Mucosa of descending colon (tissue), 3 donors: ENCODE results near the gene NUDCD2. TPM values are rescaled to one million over a fixed set of nuclear protein-coding genes. Genes with fewer than 3 reads are reported as not detected.

ENCODE experiments used
- ATAC-seq: fragments of 200-7000 bp; cut with Tn5 transposase; one replicate; pipeline ENCODE4 v1.9.1; 2020; ENCODE audit warnings: mild to moderate bottlenecking, moderate library complexity
- DNase-seq, 3 donors: peaks; one replicate each; pipeline ENCODE4 v3.0.0-alpha.2; 2020
- H3K36me3 ChIP-seq: fragments of 200-600 bp; one replicate; pipeline ENCODE4 v1.8.0; 2021; ENCODE audit warnings: low read depth, mild to moderate bottlenecking
- H3K4me1 ChIP-seq: fragments of 200-600 bp; one replicate; pipeline ENCODE4 v1.8.0; 2021; ENCODE audit warnings: low read depth, mild to moderate bottlenecking
- H3K4me3 ChIP-seq: fragments of 200-600 bp; one replicate; pipeline ENCODE4 v1.8.0; 2021; ENCODE audit warnings: mild to moderate bottlenecking
- H3K9me3 ChIP-seq: fragments of 200-600 bp; one replicate; pipeline ENCODE4 v1.8.0; 2021; ENCODE audit warnings: mild to moderate bottlenecking
- intact Hi-C, 2 donors: fragments of 100-400 bp; cut with DNase I in 1 of 2; cut with micrococcal nuclease in 1 of 2; formaldehyde crosslinking; loops; one replicate each; pipeline versions ENCODE4 v1.11.0 to v1.11.1; 2022; cut with DNase I, micrococcal nuclease
- total RNA-seq, 3 donors: library from RNA; stranded (reverse); fragmentation: NEBNext Ultra II Directional in 2 of 3; extraction: Animal tissue kit (Norgen Biotek cat#: 25700) in 2 of 3; gene quantifications; one replicate each; pipeline versions ENCODE4 v1.2.1 to v1.2.4, GENCODE V29; 2021 to 2023
- TF ChIP-seq, protein P1 (sequence below): fragments of 200-600 bp; IDR thresholded peaks from one replicate; pipeline ENCODE4 v1.8.0; 2022; ENCODE audit warnings: antibody characterized with exemption, mild to moderate bottlenecking
- donor health status: DM: no; HTN: no; CAD: no; lungs with moderate emphysema.
- donor health status: DM: no; HTN: no; CAD: no.
- donor health status: DM: no; HTN: yes; CAD: no.

Gene NUDCD2
- total RNA-seq, 3 donors from 2014 or later: 17.5 to 24.1 (median 21.7) TPM

DNA sequence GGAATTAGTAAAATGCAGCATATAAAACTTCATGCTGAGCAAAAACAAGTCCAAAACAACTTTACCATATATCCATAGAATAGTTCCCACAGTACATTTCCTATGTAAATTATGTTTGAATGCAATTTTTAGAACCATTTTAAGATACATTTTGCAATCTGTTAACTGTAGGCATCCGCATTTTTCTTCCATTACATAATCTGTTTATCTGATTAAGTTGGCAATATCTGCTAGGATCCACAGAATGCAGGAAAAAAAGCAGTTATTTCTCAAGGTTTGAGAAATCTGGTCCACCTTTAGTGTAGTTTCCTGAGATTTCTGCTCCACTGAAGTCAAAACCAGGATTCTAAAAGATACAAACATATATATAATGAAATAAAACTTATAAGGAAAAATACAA is 6.2 kb downstream of the NUDCD2 start:
- TF ChIP-seq, protein P1, sequence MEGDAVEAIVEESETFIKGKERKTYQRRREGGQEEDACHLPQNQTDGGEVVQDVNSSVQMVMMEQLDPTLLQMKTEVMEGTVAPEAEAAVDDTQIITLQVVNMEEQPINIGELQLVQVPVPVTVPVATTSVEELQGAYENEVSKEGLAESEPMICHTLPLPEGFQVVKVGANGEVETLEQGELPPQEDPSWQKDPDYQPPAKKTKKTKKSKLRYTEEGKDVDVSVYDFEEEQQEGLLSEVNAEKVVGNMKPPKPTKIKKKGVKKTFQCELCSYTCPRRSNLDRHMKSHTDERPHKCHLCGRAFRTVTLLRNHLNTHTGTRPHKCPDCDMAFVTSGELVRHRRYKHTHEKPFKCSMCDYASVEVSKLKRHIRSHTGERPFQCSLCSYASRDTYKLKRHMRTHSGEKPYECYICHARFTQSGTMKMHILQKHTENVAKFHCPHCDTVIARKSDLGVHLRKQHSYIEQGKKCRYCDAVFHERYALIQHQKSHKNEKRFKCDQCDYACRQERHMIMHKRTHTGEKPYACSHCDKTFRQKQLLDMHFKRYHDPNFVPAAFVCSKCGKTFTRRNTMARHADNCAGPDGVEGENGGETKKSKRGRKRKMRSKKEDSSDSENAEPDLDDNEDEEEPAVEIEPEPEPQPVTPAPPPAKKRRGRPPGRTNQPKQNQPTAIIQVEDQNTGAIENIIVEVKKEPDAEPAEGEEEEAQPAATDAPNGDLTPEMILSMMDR: no peak
- no peak for DNase-seq
- intact Hi-C loops: no loop called here
- ATAC-seq: no peak
- Histone ChIP-seq H3K4me1 (no peaks in the 10 kb centered on the region), H3K4me3 (no peak overlapping the region), H3K9me3 (no peaks in the 10 kb centered on the region), H3K36me3 (no peaks in the 10 kb centered on the region)

DNA sequence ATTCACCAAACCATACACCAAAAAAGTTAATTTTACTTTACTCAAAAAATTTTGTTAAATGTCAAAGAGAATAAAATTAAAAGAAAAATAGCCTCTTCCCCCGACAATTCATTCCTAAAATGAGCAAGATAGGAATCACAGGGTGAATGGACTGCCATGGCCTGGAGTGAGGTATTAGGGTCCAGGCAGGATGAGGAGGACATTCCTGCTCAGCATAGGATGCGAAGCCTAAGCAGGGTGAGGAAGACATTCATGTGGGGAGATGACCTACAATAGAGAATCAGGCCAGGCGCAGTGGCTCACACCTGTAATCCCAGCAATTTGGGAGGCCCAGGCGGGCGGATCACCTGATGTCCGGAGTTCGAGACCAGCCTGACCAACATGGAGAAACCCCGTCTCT is 8.4 kb downstream of the NUDCD2 start:
- no peak overlapping the region for H3K4me3 ChIP-seq
- ATAC-seq: no peak
- H3K9me3 ChIP-seq: no peaks in the 10 kb centered on the region
- no peaks in the 10 kb centered on the region for H3K4me1 ChIP-seq
- no peaks in the 10 kb centered on the region for H3K36me3 ChIP-seq
- intact Hi-C loops: no loop called here
- TF ChIP-seq, protein P1: no peak
- no peak for DNase-seq

DNA sequence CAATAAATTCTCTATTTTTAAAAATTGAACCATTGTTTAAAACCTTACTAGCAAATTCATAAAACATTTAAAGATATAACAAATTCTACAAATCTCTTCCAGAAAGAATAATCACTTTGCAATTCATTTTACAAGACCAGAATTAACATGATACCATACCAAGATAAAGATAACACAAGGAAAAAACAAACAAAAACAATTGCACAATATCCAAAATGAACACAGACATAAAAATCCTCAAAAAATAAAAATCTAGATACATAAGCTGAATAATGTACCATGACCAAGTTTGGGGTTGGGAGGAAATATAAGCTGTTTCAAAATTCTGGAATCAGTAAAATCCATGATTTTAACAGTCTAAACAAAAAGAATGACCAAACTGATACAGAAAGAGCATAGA is 11.4 kb downstream of the NUDCD2 start:
- no peaks in the 10 kb centered on the region for H3K9me3 ChIP-seq
- intact Hi-C loops: no loop called here
- DNase-seq (no peak), ATAC-seq (no peak)
- H3K4me3 ChIP-seq: no peak overlapping the region
- no peaks in the 10 kb centered on the region for H3K36me3 ChIP-seq
- TF ChIP-seq, protein P1: no peak
- H3K4me1 ChIP-seq: no peaks in the 10 kb centered on the region

DNA sequence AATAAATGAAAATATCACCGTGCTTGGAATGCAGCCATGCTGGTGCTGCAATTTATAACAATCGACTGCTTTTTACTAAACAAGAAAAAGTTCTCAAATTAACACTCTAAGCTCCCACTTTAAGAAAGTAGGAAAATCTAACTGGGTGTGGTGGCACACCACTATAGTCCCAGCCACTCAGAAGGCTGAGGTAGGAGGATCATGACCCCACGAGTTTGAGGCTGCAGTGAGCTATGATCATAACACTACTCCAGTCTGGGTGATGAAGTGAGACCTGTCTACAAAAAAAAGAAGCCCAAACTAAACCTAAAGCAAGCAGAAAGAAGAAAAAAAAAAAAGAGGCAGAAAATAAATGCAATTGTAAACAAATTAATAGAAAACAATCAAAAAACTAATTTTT is 12.0 kb downstream of the NUDCD2 start:
- Histone ChIP-seq H3K4me3 (no peak overlapping the region), H3K36me3 (no peaks in the 10 kb centered on the region), H3K4me1 (no peaks in the 10 kb centered on the region), H3K9me3 (no peaks in the 10 kb centered on the region)
- ATAC-seq (no peak), DNase-seq (no peak)
- TF ChIP-seq, protein P1: no peak
- intact Hi-C loops: no loop called here

DNA sequence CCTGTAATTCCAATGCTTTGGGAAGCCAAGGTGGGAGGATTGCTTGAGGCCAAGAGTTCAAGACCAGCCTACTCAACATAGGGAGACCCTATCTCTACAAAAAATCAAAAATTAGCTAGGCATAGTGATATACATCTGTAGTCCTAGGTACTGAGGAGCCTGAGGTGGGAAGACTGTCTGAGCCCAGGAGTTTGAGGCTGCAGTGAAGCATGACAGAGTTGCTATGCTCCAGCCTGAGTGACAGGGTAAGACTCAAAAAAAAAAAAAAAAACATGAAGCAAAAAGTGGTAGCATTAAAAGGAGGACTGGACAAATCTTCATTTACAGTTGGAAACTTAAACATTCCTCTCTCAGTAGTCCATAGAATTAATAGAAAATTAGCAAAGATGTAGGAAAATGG is 12.7 kb downstream of the NUDCD2 start:
- no peak overlapping the region for H3K4me3 ChIP-seq
- H3K36me3 ChIP-seq: no peaks in the 10 kb centered on the region
- no peaks in the 10 kb centered on the region for H3K9me3 ChIP-seq
- TF ChIP-seq, protein P1: no peak
- DNase-seq (no peak), ATAC-seq (no peak)
- no peaks in the 10 kb centered on the region for H3K4me1 ChIP-seq
- intact Hi-C loops: no loop called here

DNA sequence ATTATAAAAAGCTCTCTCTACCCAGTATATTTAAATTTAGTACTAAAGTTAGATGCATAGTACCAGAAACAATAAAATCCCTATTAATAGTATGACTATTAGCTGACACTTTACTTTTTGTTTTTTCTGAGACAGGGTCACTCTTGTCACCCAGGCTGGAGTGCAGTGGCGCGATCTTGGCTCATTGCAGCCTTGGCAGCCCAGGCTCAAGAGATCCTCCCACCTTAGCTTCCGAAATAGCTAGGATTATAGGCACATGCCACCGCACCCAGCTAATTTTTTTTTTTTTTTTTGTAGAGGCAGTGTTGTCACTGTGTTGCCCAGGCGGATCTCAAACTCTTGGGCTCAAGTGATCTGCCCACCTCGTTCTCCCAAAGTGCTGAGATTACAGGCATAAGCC is 14.6 kb downstream of the NUDCD2 start:
- intact Hi-C loops: no loop called here

More for the DNA sequence above, 14.6 kb downstream of the NUDCD2 start:
- Histone ChIP-seq H3K4me3 (no peak overlapping the region), H3K9me3 (no peaks in the 10 kb centered on the region), H3K36me3 (no peaks in the 10 kb centered on the region), H3K4me1 (peaks cover 9% of the 10 kb centered on the region)
- ATAC-seq (no peak), DNase-seq (no peak)
- TF ChIP-seq, protein P1: no peak
